Upper lobe of left lung (tissue), 4 donors: ENCODE measurements around the gene ATP6V1C2.

Experiments
- CTCF ChIP-seq, 6 experiments: fragments of 450-650 bp in 4 of 6; fragments of 200-600 bp in 2 of 6; sonication (generic) in 2 of 6; IDR thresholded peaks; one replicate each; pipeline ENCODE4 v1.5.1; 2016 to 2019; ENCODE audit warnings: antibody characterized with exemption in 6 of 6
- EP300 ChIP-seq, 4 donors: sonication (generic); formaldehyde crosslinking; IDR thresholded peaks; one replicate each; pipeline ENCODE4 v1.5.1; 2017; ENCODE audit warnings: antibody characterized with exemption in 4 of 4, control low read depth in 2 of 4
- POLR2A ChIP-seq, 4 donors: fragments of 450-650 bp; IDR thresholded peaks; one replicate each; pipeline ENCODE4 v1.5.1; 2016 to 2017; ENCODE audit warnings: antibody characterized with exemption in 4 of 4, mild to moderate bottlenecking in 2 of 4
- POLR2AphosphoS5 ChIP-seq, 2 donors: sonication (generic); formaldehyde crosslinking; IDR thresholded peaks; one replicate each; pipeline ENCODE4 v1.5.1; 2017; ENCODE audit warnings: antibody characterized with exemption in 2 of 2

DNA sequence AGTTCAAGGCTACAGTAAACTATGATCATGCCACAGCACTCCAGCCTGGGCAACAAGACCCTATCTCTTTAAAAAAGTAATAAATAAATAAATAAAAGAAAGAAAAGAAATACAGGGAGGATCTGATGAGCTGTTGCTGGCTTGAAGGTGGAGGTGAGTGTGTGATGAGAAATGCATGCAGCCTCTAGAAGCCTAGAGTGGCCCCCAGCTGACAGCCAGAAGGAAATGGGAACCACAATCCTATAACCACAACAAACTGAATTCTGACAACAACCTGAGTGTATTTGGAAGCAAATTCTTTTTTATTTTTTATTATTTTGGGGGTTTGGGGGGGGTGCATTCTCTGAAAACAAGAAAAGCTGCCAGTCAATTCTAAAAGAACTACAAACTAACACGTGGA, 46.3 kb upstream of the ATP6V1C2 start:
- TF ChIP-seq CTCF (IDR thresholded peaks at IDR 0.05): no peak
- TF ChIP-seq POLR2AphosphoS5 (IDR thresholded peaks at IDR 0.05): no peak
- no peak for TF ChIP-seq POLR2A (IDR thresholded peaks at IDR 0.05)
- TF ChIP-seq EP300 (IDR thresholded peaks at IDR 0.05): no peak
